HG03342 (cell line): Measurements from ENCODE around the gene AXIN1.
"Not testable (repeated sequence)": the region's sequence is repeated elsewhere in the genome, so short reads cannot be mapped to it uniquely, and the experiment has no call there.

Experiments
- ATAC-seq: cut with Tn5 transposase; IDR thresholded peaks from one replicate; pipeline ENCODE4 v1.9.1; 2021; ENCODE audit warnings: mild to moderate bottlenecking, moderate library complexity; ENCODE audit not compliant: unreplicated experiment

Gene AXIN1

GRCh38 chr16:270381-271255 is 81.9 kb downstream of the AXIN1 start:
- ATAC-seq: no peak

GRCh38 chr16:269061-269796 is 83.3 kb downstream of the AXIN1 start:
- ATAC-seq: no peak

GRCh38 chr16:268141-269053 is 84.1 kb downstream of the AXIN1 start:
- ATAC-seq: no peak

- ATAC-seq: not testable (repeated sequence)
These were observed 85.0 kb downstream of the AXIN1 start for GRCh38 chr16:267562-267961.

GRCh38 chr16:266258-267164 is 86.0 kb downstream of the AXIN1 start:
- ATAC-seq: no peak

- no peak for ATAC-seq
These were observed 86.8 kb downstream of the AXIN1 start for GRCh38 chr16:265711-266110.

- no peak for ATAC-seq
These were observed 87.5 kb downstream of the AXIN1 start for GRCh38 chr16:265002-265529.

- ATAC-seq: no peak
These were observed 88.0 kb downstream of the AXIN1 start for GRCh38 chr16:264440-264951.

GRCh38 chr16:263944-264343 is 88.6 kb downstream of the AXIN1 start:
- ATAC-seq: no peak

GRCh38 chr16:263182-263774 is 89.2 kb downstream of the AXIN1 start:
- no peak for ATAC-seq

- ATAC-seq: no peak
These were observed 90.3 kb downstream of the AXIN1 start for GRCh38 chr16:262121-262745.

- no peak for ATAC-seq
These were observed 91.4 kb downstream of the AXIN1 start for GRCh38 chr16:261031-261691.

GRCh38 chr16:260326-260725 is 92.2 kb downstream of the AXIN1 start:
- ATAC-seq: no peak

- no peak for ATAC-seq
These were observed 92.7 kb downstream of the AXIN1 start for GRCh38 chr16:259814-260253.

- ATAC-seq: no peak
These were observed 93.3 kb downstream of the AXIN1 start for GRCh38 chr16:259226-259625.

GRCh38 chr16:258091-258490 is 94.4 kb downstream of the AXIN1 start:
- not testable (repeated sequence) for ATAC-seq

GRCh38 chr16:255183-255582 is 97.3 kb downstream of the AXIN1 start:
- ATAC-seq: no peak

GRCh38 chr16:254461-254860 is 98.1 kb downstream of the AXIN1 start:
- no peak for ATAC-seq
